Measurements from ENCODE around the gene RSPH3. TPM values are rescaled to one million over a fixed set of nuclear protein-coding genes. Genes with fewer than 3 reads are reported as not detected.

RSPH3 gene
- total RNA-seq, 1 experiment from 2014 or later = 24.7 TPM

DNA sequence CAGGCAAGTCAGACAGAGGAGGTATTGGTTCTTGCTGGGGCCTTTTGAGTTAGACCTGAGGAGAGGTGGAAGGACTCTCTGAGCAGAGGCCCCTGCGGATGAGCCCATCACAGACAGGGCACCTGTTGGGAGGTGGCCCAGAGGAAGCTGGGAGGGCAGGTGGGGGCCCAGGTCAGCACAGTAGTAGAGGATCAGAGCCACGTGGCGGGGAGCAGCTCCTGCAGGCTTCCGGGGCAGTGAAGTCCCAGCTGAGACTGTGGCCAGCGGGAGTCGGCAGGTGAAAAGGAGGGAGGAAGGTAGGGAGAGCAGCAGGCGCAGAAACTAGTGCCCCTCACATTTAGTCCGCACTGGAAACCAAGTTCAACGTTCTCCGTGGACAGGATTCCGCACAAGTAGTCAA is 61.8 kb downstream of the RSPH3 start:
- Histone ChIP-seq H3K4me2 (ENCODE audit: low read length) (peak overlapping the region; percentile 79), H3K79me2 (ENCODE audit: insufficient read depth, low read length) (no peaks in the 10 kb centered on the region), H3K4me3 (replicated peaks in 1 of 2; ENCODE audit: low read depth in 1 of 2, low read length in 2 of 2) (peak overlapping the region in 1 of 2 experiments; percentile 50; a peak in 1 of 4 replicates), H3K9ac (ENCODE audit: low read length) (peak overlapping the region; percentile 35; the same call in 1 of the 2 replicates), H3K27me3 (ENCODE audit: insufficient read depth, low read length) (no peaks in the 10 kb centered on the region), H3K27ac (ENCODE audit: low read depth, low read length) (no peak overlapping the region), H4K20me1 (ENCODE audit: insufficient read depth) (no peaks in the 10 kb centered on the region), H3K9me2 (ENCODE audit: insufficient read depth) (no peaks in the 10 kb centered on the region), H2AFZ (ENCODE audit: low read depth, low read length, poor library complexity, severe bottlenecking) (no peak overlapping the region), H3K4me1 (ENCODE audit: control insufficient read depth in 1 of 2, insufficient read depth in 2 of 2, low read length in 2 of 2) (peaks cover 4 to 23% of the 10 kb centered on the region in 2 experiments; a peak in 3 of 4 replicates), H3K9me3 (ENCODE audit: control insufficient read depth in 1 of 2, insufficient read depth in 1 of 2, low read depth in 1 of 2, low read length in 2 of 2) (no peaks in the 10 kb centered on the region), H3K36me3 (ENCODE audit: control insufficient read depth in 1 of 2, insufficient read depth in 2 of 2, low read length in 2 of 2) (no peaks in the 10 kb centered on the region)
- no peak for TF ChIP-seq FOSL1 (IDR thresholded peaks at IDR 0.05; ENCODE audit: low read depth)
- no peak for TF ChIP-seq CEBPB (IDR thresholded peaks at IDR 0.05; ENCODE audit: low read depth)
- TF ChIP-seq, protein P1, sequence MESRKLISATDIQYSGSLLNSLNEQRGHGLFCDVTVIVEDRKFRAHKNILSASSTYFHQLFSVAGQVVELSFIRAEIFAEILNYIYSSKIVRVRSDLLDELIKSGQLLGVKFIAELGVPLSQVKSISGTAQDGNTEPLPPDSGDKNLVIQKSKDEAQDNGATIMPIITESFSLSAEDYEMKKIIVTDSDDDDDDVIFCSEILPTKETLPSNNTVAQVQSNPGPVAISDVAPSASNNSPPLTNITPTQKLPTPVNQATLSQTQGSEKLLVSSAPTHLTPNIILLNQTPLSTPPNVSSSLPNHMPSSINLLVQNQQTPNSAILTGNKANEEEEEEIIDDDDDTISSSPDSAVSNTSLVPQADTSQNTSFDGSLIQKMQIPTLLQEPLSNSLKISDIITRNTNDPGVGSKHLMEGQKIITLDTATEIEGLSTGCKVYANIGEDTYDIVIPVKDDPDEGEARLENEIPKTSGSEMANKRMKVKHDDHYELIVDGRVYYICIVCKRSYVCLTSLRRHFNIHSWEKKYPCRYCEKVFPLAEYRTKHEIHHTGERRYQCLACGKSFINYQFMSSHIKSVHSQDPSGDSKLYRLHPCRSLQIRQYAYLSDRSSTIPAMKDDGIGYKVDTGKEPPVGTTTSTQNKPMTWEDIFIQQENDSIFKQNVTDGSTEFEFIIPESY (IDR thresholded peaks at IDR 0.05; ENCODE audit: extremely low read depth, insufficient replicate concordance, low read length) = no peak
- TF ChIP-seq EZH2phosphoT487 (IDR thresholded peaks at IDR 0.05; ENCODE audit: borderline replicate concordance) = no peak
- no peak for TF ChIP-seq CTCF (IDR thresholded peaks at IDR 0.05 in 2 of 3, conservative IDR thresholded peaks at IDR 0.05 in 1 of 3; ENCODE audit: borderline replicate concordance in 1 of 3, insufficient read depth in 1 of 3, low read depth in 2 of 3, low read length in 2 of 3)
- no peak for TF ChIP-seq YY1 (IDR thresholded peaks at IDR 0.05; ENCODE audit: extremely low read depth, insufficient replicate concordance, low read depth, low read length)
- TF ChIP-seq TCF7L2 (IDR thresholded peaks at IDR 0.05; ENCODE audit: borderline replicate concordance, extremely low read depth, insufficient read depth, insufficient read length) = no peak
- TF ChIP-seq, protein P2, sequence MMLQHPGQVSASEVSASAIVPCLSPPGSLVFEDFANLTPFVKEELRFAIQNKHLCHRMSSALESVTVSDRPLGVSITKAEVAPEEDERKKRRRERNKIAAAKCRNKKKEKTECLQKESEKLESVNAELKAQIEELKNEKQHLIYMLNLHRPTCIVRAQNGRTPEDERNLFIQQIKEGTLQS (IDR thresholded peaks at IDR 0.05) = no peak
- TF ChIP-seq EZH2 (IDR thresholded peaks at IDR 0.05) = no peak
- no peak for TF ChIP-seq RAD21 (IDR thresholded peaks at IDR 0.05; ENCODE audit: low read depth)
- no peak for TF ChIP-seq SIN3A (IDR thresholded peaks at IDR 0.05; ENCODE audit: low read depth)
- no peak for TF ChIP-seq ZNF274 (IDR thresholded peaks at IDR 0.05; ENCODE audit: low read depth, low read length)
- TF ChIP-seq JUND (IDR thresholded peaks at IDR 0.05) = no peak
- ChIA-PET POLR2A (no interaction called here), RAD21 (ENCODE audit: low non-redundant PET in 1 of 2, low total read pairs in 2 of 2, uncharacterized antibody in 2 of 2, unreplicated experiment in 2 of 2) (no interaction called here), CTCF (no interaction called here)
- ATAC-seq (peak; percentile 12; the same call in 1 of the 2 replicates), DNase-seq (ENCODE audit: low read depth, low spot score) (no peak)
- no TSS peak for BruUV-seq (replicated peaks)
- intact Hi-C loops (cut with micrococcal nuclease) = no loop called here

All from HCT116 (cell line).